WTC11 (cell line): ENCODE results near the gene PRR22. TPM values are rescaled to one million over a fixed set of nuclear protein-coding genes. Genes with fewer than 3 reads are reported as not detected.

Experiments
- ATAC-seq: fragments of 200-7000 bp; cut with Tn5 transposase; 2 replicates; pipeline ENCODE4 v1.10.0; 2021; ENCODE audit warnings: mild to moderate bottlenecking, moderate library complexity
- CTCF ChIA-PET: fragments of 300-600 bp; sonication (Branson Sonifier 250); formaldehyde crosslinking; loops from one replicate; lab custom pipeline; 2021; ENCODE audit warnings: antibody characterized with exemption; lab: Charles Lee
- POLR2A ChIA-PET: fragments of 350-600 bp; sonication (Branson Sonifier 250); formaldehyde crosslinking; loops from one replicate; lab custom pipeline; 2021; ENCODE audit warnings: antibody characterized with exemption; lab: Charles Lee
- DNase-seq: peaks from one replicate; pipeline ENCODE4 v3.0.0; 2021; ENCODE audit warnings: low spot score
- H3K27ac Mint-ChIP-seq: 2 replicates; pipeline ENCODE4 v1.8.0; 2021; ENCODE audit warnings: mixed read lengths
- H3K27me3 Mint-ChIP-seq: 2 replicates; pipeline ENCODE4 v1.8.0; 2021; ENCODE audit warnings: low read depth, mild to moderate bottlenecking, moderate library complexity, mixed read lengths
- H3K36me3 Mint-ChIP-seq: 2 replicates; pipeline ENCODE4 v1.8.0; 2021; ENCODE audit warnings: mixed read lengths
- H3K4me1 Mint-ChIP-seq: 2 replicates; pipeline ENCODE4 v1.8.0; 2022; ENCODE audit warnings: mixed read lengths
- H3K4me3 Mint-ChIP-seq: 2 replicates; pipeline ENCODE4 v1.8.0; 2021; ENCODE audit warnings: mild to moderate bottlenecking, moderate library complexity, mixed read lengths
- H3K9me3 Mint-ChIP-seq: 2 replicates; pipeline ENCODE4 v1.8.0; 2021; ENCODE audit warnings: mixed read lengths
- ELF4 ChIP-seq: sonication (generic); formaldehyde crosslinking; IDR thresholded peaks from 2 replicates; pipeline ENCODE4 v1.8.1; 2022; ENCODE audit warnings: low read depth, mild to moderate bottlenecking, moderate library complexity, missing genetic modification reagents
- FOXP1 ChIP-seq: sonication (generic); formaldehyde crosslinking; IDR thresholded peaks from 2 replicates; pipeline ENCODE4 v1.8.0; 2022; ENCODE audit warnings: missing genetic modification reagents, mild to moderate bottlenecking, moderate library complexity, borderline replicate concordance
- JUN ChIP-seq: sonication (generic); formaldehyde crosslinking; IDR thresholded peaks from 2 replicates; pipeline ENCODE4 v1.8.0; 2023; ENCODE audit warnings: mild to moderate bottlenecking, missing genetic modification reagents
- MYBL2 ChIP-seq: sonication (generic); formaldehyde crosslinking; IDR thresholded peaks from 2 replicates; pipeline ENCODE4 v1.8.1; 2023; ENCODE audit warnings: mild to moderate bottlenecking, moderate library complexity, missing genetic modification reagents
- PRRX2 ChIP-seq: fragments of 250-450 bp; sonication (Bioruptor Pico); IDR thresholded peaks from 2 replicates; pipeline ENCODE4 v1.8.0; 2021; ENCODE audit warnings: mild to moderate bottlenecking
- ZBTB21 ChIP-seq: sonication (generic); formaldehyde crosslinking; IDR thresholded peaks from 2 replicates; pipeline ENCODE4 v1.8.1; 2023; ENCODE audit warnings: mild to moderate bottlenecking, missing genetic modification reagents, borderline replicate concordance
- ZNF671 ChIP-seq: fragments of 250-450 bp; sonication (Bioruptor Pico); IDR thresholded peaks from 2 replicates; pipeline ENCODE4 v1.8.0; 2021; ENCODE audit warnings: mild to moderate bottlenecking
- total RNA-seq: library from RNA; stranded (reverse); gene quantifications from 3 replicates; pipeline ENCODE4 v1.2.3, GENCODE V29; 2021
- TF ChIP-seq, protein P1 (sequence below): sonication (generic); formaldehyde crosslinking; conservative IDR thresholded peaks from 2 replicates; pipeline ENCODE4 v1.8.1; 2023; ENCODE audit warnings: mild to moderate bottlenecking, low read depth, missing genetic modification reagents, moderate library complexity
- TF ChIP-seq, protein P2 (sequence below): fragments of 250-450 bp; sonication (Bioruptor Pico); IDR thresholded peaks from 2 replicates; pipeline ENCODE4 v1.9.0; 2021; ENCODE audit warnings: mild to moderate bottlenecking, borderline replicate concordance
- TF ChIP-seq, protein P3 (sequence below): sonication (generic); formaldehyde crosslinking; IDR thresholded peaks from 2 replicates; pipeline ENCODE4 v1.8.1; 2023; ENCODE audit warnings: mild to moderate bottlenecking, moderate library complexity, missing genetic modification reagents
- TF ChIP-seq, protein P4 (sequence below): sonication (generic); formaldehyde crosslinking; IDR thresholded peaks from 2 replicates; pipeline ENCODE4 v1.8.1; 2023; ENCODE audit warnings: mild to moderate bottlenecking, missing genetic modification reagents, moderate library complexity
- TF ChIP-seq, protein P5 (sequence below): fragments of 200-600 bp; IDR thresholded peaks from 2 replicates; pipeline ENCODE4 v1.8.0; 2022; ENCODE audit warnings: antibody characterized with exemption
- TF ChIP-seq, protein P6 (sequence below): sonication (generic); formaldehyde crosslinking; IDR thresholded peaks from 2 replicates; pipeline ENCODE4 v1.8.1; 2023; ENCODE audit warnings: mild to moderate bottlenecking, missing genetic modification reagents, borderline replicate concordance

The PRR22 gene
- total RNA-seq, 1 experiment from 2014 or later, result 3.3 TPM

DNA sequence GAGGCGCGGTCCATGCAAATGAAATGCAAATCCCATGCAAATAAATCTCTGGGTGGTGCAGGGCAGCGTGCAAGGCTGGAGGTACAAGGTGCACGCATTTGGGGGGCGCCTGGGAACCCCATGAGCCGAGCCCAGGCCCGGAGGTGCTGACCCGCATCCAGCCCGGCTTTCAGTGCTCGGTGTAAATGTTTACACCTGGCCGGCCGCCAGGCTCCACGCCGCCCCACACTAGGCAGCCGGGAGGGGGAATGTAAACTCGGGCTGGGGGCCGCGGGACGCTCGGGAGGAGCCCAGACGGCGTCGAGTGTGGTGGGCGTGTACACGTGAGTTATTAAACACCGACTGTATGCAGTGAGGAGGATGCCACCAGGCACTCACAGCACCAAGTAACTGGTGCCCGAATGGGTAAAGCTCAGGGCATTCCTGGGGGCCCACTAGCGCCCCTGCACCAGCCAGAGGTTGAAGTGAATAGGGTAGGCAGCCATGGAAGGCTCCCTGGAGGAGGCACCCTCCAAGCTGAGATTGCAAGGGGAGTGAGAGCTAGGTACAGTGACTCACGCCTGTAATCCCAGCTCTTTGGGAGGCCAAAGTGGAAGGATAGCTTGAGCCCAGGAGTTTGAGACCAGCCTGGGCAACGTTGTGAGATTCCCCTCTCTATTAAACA, 37.8 kb upstream of the PRR22 start:
- Mint-ChIP-seq H3K27me3 (no peaks in the 10 kb centered on the region; the same call in none of the 2 replicates), H3K4me1 (peaks cover 5% of the 10 kb centered on the region), H3K27ac (no peak overlapping the region), H3K4me3 (no peak overlapping the region), H3K9me3 (no peaks in the 10 kb centered on the region), H3K36me3 (no peaks in the 10 kb centered on the region)
- ATAC-seq (no peak), DNase-seq (no peak)
- ChIA-PET POLR2A (no interaction called here), CTCF (interaction anchor here (1.2 to 6.1 kb wide), 3 partner anchors 16 to 200 kb away, joined by 3 to 70 read pairs (median 18); partner anchors contain the start of gene NRTN)
- no peak for TF ChIP-seq PRRX2 (CRISPR knock-in tag)
- TF ChIP-seq JUN, result no peak
- no peak for TF ChIP-seq FOXP1
- TF ChIP-seq, protein P1, sequence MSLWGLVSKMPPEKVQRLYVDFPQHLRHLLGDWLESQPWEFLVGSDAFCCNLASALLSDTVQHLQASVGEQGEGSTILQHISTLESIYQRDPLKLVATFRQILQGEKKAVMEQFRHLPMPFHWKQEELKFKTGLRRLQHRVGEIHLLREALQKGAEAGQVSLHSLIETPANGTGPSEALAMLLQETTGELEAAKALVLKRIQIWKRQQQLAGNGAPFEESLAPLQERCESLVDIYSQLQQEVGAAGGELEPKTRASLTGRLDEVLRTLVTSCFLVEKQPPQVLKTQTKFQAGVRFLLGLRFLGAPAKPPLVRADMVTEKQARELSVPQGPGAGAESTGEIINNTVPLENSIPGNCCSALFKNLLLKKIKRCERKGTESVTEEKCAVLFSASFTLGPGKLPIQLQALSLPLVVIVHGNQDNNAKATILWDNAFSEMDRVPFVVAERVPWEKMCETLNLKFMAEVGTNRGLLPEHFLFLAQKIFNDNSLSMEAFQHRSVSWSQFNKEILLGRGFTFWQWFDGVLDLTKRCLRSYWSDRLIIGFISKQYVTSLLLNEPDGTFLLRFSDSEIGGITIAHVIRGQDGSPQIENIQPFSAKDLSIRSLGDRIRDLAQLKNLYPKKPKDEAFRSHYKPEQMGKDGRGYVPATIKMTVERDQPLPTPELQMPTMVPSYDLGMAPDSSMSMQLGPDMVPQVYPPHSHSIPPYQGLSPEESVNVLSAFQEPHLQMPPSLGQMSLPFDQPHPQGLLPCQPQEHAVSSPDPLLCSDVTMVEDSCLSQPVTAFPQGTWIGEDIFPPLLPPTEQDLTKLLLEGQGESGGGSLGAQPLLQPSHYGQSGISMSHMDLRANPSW (CRISPR knock-in tag), result no peak
- no peak for TF ChIP-seq ZBTB21 (CRISPR knock-in tag)
- TF ChIP-seq, protein P2, sequence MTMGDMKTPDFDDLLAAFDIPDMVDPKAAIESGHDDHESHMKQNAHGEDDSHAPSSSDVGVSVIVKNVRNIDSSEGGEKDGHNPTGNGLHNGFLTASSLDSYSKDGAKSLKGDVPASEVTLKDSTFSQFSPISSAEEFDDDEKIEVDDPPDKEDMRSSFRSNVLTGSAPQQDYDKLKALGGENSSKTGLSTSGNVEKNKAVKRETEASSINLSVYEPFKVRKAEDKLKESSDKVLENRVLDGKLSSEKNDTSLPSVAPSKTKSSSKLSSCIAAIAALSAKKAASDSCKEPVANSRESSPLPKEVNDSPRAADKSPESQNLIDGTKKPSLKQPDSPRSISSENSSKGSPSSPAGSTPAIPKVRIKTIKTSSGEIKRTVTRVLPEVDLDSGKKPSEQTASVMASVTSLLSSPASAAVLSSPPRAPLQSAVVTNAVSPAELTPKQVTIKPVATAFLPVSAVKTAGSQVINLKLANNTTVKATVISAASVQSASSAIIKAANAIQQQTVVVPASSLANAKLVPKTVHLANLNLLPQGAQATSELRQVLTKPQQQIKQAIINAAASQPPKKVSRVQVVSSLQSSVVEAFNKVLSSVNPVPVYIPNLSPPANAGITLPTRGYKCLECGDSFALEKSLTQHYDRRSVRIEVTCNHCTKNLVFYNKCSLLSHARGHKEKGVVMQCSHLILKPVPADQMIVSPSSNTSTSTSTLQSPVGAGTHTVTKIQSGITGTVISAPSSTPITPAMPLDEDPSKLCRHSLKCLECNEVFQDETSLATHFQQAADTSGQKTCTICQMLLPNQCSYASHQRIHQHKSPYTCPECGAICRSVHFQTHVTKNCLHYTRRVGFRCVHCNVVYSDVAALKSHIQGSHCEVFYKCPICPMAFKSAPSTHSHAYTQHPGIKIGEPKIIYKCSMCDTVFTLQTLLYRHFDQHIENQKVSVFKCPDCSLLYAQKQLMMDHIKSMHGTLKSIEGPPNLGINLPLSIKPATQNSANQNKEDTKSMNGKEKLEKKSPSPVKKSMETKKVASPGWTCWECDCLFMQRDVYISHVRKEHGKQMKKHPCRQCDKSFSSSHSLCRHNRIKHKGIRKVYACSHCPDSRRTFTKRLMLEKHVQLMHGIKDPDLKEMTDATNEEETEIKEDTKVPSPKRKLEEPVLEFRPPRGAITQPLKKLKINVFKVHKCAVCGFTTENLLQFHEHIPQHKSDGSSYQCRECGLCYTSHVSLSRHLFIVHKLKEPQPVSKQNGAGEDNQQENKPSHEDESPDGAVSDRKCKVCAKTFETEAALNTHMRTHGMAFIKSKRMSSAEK (CRISPR knock-in tag), result no peak

DNA sequence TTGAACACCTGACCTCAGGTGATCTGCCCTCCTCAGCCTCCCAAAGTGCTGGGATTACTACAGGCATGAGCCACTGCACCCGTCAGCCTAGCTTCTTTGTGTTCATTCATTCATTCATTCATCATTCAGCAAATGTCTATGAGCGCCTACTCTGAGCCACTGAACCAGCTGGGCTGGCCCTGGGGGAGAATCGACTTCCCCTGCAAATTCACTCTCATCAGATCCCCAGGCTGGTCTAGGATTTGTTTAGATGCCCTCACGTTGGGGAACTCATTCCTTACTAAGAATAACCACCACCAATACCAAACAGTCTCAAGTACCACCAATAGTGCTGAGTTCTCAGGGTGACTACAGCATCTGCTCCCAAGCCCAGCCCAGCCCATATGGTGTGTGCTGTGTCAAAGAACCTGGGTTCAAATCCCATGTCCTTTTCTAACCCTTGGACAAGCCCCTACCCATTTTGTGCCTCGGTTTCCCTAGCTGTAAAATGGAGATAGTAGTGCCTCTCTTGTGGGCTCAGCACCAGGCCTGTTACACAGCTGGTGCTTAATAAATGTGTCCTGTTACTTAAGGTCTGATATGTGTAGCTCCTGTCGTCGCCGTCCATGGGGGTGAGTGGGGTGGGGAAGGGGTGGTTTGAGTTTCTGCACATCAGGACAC, 37.1 kb upstream of the PRR22 start:
- no peak overlapping the region for H3K27ac Mint-ChIP-seq
- DNase-seq (no peak), ATAC-seq (no peak)
- H3K36me3 Mint-ChIP-seq, result no peaks in the 10 kb centered on the region
- H3K4me3 Mint-ChIP-seq, result no peak overlapping the region
- ChIA-PET CTCF (interaction anchor here (0.9 to 6.1 kb wide), 3 partner anchors 15 to 201 kb away, joined by 3 to 70 read pairs (median 18); partner anchors contain the start of gene NRTN), POLR2A (interaction anchor here (0.6 kb wide), 1 partner anchor 269 kb away, joined by 3 read pairs; no protein-coding TSS in a partner anchor)
- H3K4me1 Mint-ChIP-seq, result no peaks in the 10 kb centered on the region
- peaks cover 5% of the 10 kb centered on the region for H3K27me3 Mint-ChIP-seq
- H3K9me3 Mint-ChIP-seq, result no peaks in the 10 kb centered on the region
- TF ChIP-seq, protein P3, sequence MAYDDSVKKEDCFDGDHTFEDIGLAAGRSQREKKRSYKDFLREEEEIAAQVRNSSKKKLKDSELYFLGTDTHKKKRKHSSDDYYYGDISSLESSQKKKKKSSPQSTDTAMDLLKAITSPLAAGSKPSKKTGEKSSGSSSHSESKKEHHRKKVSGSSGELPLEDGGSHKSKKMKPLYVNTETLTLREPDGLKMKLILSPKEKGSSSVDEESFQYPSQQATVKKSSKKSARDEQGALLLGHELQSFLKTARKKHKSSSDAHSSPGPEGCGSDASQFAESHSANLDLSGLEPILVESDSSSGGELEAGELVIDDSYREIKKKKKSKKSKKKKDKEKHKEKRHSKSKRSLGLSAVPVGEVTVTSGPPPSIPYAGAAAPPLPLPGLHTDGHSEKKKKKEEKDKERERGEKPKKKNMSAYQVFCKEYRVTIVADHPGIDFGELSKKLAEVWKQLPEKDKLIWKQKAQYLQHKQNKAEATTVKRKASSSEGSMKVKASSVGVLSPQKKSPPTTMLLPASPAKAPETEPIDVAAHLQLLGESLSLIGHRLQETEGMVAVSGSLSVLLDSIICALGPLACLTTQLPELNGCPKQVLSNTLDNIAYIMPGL (CRISPR knock-in tag), result no peak
- TF ChIP-seq JUN (no peak), ZNF671 (CRISPR knock-in tag) (no peak), ELF4 (CRISPR knock-in tag) (no peak), MYBL2 (CRISPR knock-in tag) (no peak)
- TF ChIP-seq, protein P4, sequence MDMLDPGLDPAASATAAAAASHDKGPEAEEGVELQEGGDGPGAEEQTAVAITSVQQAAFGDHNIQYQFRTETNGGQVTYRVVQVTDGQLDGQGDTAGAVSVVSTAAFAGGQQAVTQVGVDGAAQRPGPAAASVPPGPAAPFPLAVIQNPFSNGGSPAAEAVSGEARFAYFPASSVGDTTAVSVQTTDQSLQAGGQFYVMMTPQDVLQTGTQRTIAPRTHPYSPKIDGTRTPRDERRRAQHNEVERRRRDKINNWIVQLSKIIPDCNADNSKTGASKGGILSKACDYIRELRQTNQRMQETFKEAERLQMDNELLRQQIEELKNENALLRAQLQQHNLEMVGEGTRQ, result no peak
- TF ChIP-seq, protein P5, sequence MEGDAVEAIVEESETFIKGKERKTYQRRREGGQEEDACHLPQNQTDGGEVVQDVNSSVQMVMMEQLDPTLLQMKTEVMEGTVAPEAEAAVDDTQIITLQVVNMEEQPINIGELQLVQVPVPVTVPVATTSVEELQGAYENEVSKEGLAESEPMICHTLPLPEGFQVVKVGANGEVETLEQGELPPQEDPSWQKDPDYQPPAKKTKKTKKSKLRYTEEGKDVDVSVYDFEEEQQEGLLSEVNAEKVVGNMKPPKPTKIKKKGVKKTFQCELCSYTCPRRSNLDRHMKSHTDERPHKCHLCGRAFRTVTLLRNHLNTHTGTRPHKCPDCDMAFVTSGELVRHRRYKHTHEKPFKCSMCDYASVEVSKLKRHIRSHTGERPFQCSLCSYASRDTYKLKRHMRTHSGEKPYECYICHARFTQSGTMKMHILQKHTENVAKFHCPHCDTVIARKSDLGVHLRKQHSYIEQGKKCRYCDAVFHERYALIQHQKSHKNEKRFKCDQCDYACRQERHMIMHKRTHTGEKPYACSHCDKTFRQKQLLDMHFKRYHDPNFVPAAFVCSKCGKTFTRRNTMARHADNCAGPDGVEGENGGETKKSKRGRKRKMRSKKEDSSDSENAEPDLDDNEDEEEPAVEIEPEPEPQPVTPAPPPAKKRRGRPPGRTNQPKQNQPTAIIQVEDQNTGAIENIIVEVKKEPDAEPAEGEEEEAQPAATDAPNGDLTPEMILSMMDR, result no peak
- TF ChIP-seq, protein P6, sequence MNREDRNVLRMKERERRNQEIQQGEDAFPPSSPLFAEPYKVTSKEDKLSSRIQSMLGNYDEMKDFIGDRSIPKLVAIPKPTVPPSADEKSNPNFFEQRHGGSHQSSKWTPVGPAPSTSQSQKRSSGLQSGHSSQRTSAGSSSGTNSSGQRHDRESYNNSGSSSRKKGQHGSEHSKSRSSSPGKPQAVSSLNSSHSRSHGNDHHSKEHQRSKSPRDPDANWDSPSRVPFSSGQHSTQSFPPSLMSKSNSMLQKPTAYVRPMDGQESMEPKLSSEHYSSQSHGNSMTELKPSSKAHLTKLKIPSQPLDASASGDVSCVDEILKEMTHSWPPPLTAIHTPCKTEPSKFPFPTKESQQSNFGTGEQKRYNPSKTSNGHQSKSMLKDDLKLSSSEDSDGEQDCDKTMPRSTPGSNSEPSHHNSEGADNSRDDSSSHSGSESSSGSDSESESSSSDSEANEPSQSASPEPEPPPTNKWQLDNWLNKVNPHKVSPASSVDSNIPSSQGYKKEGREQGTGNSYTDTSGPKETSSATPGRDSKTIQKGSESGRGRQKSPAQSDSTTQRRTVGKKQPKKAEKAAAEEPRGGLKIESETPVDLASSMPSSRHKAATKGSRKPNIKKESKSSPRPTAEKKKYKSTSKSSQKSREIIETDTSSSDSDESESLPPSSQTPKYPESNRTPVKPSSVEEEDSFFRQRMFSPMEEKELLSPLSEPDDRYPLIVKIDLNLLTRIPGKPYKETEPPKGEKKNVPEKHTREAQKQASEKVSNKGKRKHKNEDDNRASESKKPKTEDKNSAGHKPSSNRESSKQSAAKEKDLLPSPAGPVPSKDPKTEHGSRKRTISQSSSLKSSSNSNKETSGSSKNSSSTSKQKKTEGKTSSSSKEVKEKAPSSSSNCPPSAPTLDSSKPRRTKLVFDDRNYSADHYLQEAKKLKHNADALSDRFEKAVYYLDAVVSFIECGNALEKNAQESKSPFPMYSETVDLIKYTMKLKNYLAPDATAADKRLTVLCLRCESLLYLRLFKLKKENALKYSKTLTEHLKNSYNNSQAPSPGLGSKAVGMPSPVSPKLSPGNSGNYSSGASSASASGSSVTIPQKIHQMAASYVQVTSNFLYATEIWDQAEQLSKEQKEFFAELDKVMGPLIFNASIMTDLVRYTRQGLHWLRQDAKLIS, result no peak
